Measurements from ENCODE around the gene ASCC3.

ASCC3 gene

GRCh38 chr6:100465701-100466409 lies 415.3 kb downstream of the ASCC3 start:
- Histone ChIP-seq H3K79me2 (no peaks in the 10 kb centered on the region), H3K9ac (no peak overlapping the region), H3K4me3 (ENCODE audit: low read depth, low read length) (no peak overlapping the region), H3K4me2 (ENCODE audit: low read length) (no peak overlapping the region), H3K9me3 (ENCODE audit: control insufficient read depth, low read length) (no peaks in the 10 kb centered on the region), H3K36me3 (ENCODE audit: control insufficient read depth, insufficient read depth, low read length) (no peaks in the 10 kb centered on the region), H2AFZ (no peak overlapping the region), H3K27me3 (ENCODE audit: control insufficient read depth, insufficient read depth, low read length) (peaks cover 32% of the 10 kb centered on the region), H3K4me1 (no peaks in the 10 kb centered on the region), H3K27ac (no peak overlapping the region)
- TF ChIP-seq CTCF (IDR thresholded peaks at IDR 0.05), result no peak

- Histone ChIP-seq H3K4me2 (ENCODE audit: low read length) (no peak within 1 kb of the TSS), H3K27me3 (ENCODE audit: control insufficient read depth, insufficient read depth, low read length) (peaks cover 37% of the 10 kb centered on the region), H2AFZ (peak within 1 kb of the TSS; percentile 33), H3K4me1 (no peaks in the 10 kb centered on the region), H3K27ac (no peak within 1 kb of the TSS), H3K9me3 (ENCODE audit: control insufficient read depth, low read length) (no peaks in the 10 kb centered on the region), H3K9ac (no peak within 1 kb of the TSS), H3K4me3 (ENCODE audit: low read depth, low read length) (no peak within 1 kb of the TSS), H3K36me3 (ENCODE audit: control insufficient read depth, insufficient read depth, low read length) (no peaks in the 10 kb centered on the region), H3K79me2 (no peaks in the 10 kb centered on the region)
- TF ChIP-seq CTCF (IDR thresholded peaks at IDR 0.05), result no peak
Measured at GRCh38 chr6:100464903-100465700, 416.0 kb downstream of the ASCC3 start, which contains the start of gene SIM1. Gene SIM1, minus strand, starts transcription at chr6:100464921. Its CDS starts 1,453 bp downstream, at chr6:100463468.

- no peaks in the 10 kb centered on the region for H3K4me1 ChIP-seq
- no peaks in the 10 kb centered on the region for H3K36me3 ChIP-seq (ENCODE audit: control insufficient read depth, insufficient read depth, low read length)
- H3K9me3 ChIP-seq (ENCODE audit: control insufficient read depth, low read length), result no peaks in the 10 kb centered on the region
- H3K27me3 ChIP-seq (ENCODE audit: control insufficient read depth, insufficient read depth, low read length), result peaks cover 37% of the 10 kb centered on the region
- no peak overlapping the region for H3K4me2 ChIP-seq (ENCODE audit: low read length)
- no peak overlapping the region for H2AFZ ChIP-seq
- no peak overlapping the region for H3K9ac ChIP-seq
- TF ChIP-seq CTCF (IDR thresholded peaks at IDR 0.05), result no peak
- no peaks in the 10 kb centered on the region for H3K79me2 ChIP-seq
- no peak overlapping the region for H3K27ac ChIP-seq
- H3K4me3 ChIP-seq (ENCODE audit: low read depth, low read length), result no peak overlapping the region
Measured at GRCh38 chr6:100464162-100464851, 416.8 kb downstream of the ASCC3 start.

GRCh38 chr6:100463630-100464161 lies 417.4 kb downstream of the ASCC3 start:
- Histone ChIP-seq H3K36me3 (ENCODE audit: control insufficient read depth, insufficient read depth, low read length) (no peaks in the 10 kb centered on the region), H2AFZ (no peak overlapping the region), H3K27me3 (ENCODE audit: control insufficient read depth, insufficient read depth, low read length) (peaks cover 37% of the 10 kb centered on the region), H3K9me3 (ENCODE audit: control insufficient read depth, low read length) (no peaks in the 10 kb centered on the region), H3K4me2 (ENCODE audit: low read length) (no peak overlapping the region), H3K27ac (no peak overlapping the region), H3K79me2 (no peaks in the 10 kb centered on the region), H3K9ac (no peak overlapping the region), H3K4me1 (no peaks in the 10 kb centered on the region), H3K4me3 (ENCODE audit: low read depth, low read length) (no peak overlapping the region)
- no peak for TF ChIP-seq CTCF (IDR thresholded peaks at IDR 0.05)
